ENCODE measurements around the gene ADARB2.

Gene ADARB2

GRCh38 chr10:1736144-1736971 lies 967 bp downstream of the ADARB2 start:
- no peak for DNase-seq (ENCODE audit: low read depth in 2 of 2)

- DNase-seq (ENCODE audit: low read depth in 2 of 2) = no peak
These were observed 1.8 kb downstream of the ADARB2 start for GRCh38 chr10:1735562-1735961.

DNA sequence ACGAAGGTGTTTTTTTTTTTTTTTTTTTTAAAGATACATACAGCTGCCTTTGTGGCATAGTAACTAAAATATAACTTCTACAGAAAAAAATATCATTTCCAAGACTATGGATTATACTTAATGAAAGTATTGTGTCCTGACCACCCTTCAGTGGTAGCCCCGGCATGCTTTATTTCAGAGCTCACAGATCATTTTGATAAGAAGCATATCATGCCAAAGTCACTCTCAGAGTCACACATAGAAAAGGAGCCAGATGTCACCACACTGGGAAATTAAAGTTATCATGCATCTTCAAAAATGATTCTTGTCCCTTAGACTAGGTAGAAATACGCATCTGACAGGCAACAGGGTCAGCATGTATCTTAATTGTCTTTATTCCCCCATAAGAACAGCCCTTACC lies 3.0 kb downstream of the ADARB2 start:
- no peak for DNase-seq (ENCODE audit: low read depth in 2 of 2)

DNA sequence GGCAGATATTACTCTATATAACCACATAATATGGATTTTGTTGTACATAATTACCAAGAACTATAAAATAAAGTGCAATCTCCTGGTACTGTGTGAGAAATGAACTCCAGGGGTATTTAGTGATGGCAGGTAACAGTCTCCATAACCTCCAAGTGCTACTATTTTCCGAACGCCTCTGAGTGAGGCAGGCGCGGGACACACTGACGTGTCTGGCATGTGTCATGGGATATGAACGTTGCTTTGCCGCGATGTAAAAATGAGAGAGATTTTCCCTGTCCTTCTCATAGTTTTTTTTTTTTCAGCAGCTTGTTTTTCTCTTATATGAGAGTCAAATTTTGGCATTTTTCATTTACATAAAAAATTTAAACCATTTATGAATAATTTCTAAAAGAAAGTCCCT lies 3.6 kb downstream of the ADARB2 start:
- no peak for DNase-seq (ENCODE audit: low read depth in 2 of 2)

- DNase-seq (ENCODE audit: low read depth in 2 of 2) = no peak
These were observed 4.7 kb downstream of the ADARB2 start for GRCh38 chr10:1732564-1732996.

DNA sequence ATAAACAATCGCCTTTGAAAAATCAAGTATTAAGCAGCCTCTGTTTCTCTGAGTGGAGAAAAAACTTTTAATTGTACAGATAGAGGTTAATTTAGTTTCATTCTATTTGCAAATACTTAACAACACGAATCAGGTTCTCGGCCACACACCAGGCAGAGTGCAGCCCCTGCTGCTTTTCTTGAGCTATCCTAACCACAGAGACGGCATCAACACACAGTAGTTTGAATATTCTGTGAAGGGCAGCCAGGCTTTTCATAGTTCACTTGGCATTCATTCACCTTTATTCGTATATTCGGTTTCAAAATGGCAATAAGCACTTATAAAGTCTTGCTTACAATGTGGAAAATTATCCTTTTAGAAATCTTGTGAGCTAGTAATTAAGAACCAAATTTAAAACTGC lies 5.7 kb downstream of the ADARB2 start:
- DNase-seq (ENCODE audit: low read depth in 2 of 2) = no peak

GRCh38 chr10:1729751-1730150 lies 7.6 kb downstream of the ADARB2 start:
- no peak for DNase-seq (ENCODE audit: low read depth in 2 of 2)

- DNase-seq (ENCODE audit: low read depth in 2 of 2) = no peak
These were observed 10.5 kb downstream of the ADARB2 start for GRCh38 chr10:1726861-1727260.

- no peak for DNase-seq (ENCODE audit: low read depth in 2 of 2)
These were observed 12.3 kb downstream of the ADARB2 start for GRCh38 chr10:1724921-1725488.

- no peak for DNase-seq (ENCODE audit: low read depth in 2 of 2)
These were observed 20.5 kb downstream of the ADARB2 start for GRCh38 chr10:1716839-1717238.

DNA sequence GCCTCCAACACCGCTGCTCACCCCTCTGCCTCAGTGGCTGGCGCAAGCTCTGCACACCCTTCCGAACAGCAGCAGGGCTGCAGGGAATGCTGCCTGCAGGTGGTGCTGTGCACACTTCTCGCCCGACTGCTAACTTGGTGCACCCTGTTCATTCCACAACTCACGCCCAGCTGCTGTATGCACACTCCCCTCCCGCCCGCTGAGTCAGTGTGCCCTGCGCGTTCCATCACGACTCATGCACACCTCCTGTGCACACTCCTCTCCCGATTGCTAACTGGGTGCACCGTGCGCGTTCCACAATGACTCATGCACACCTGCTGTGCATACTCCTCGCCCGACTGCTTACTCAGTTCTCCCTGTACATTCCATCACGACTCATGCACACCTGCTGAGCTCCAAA lies 21.5 kb downstream of the ADARB2 start:
- DNase-seq (ENCODE audit: low read depth in 2 of 2) = no peak

DNA sequence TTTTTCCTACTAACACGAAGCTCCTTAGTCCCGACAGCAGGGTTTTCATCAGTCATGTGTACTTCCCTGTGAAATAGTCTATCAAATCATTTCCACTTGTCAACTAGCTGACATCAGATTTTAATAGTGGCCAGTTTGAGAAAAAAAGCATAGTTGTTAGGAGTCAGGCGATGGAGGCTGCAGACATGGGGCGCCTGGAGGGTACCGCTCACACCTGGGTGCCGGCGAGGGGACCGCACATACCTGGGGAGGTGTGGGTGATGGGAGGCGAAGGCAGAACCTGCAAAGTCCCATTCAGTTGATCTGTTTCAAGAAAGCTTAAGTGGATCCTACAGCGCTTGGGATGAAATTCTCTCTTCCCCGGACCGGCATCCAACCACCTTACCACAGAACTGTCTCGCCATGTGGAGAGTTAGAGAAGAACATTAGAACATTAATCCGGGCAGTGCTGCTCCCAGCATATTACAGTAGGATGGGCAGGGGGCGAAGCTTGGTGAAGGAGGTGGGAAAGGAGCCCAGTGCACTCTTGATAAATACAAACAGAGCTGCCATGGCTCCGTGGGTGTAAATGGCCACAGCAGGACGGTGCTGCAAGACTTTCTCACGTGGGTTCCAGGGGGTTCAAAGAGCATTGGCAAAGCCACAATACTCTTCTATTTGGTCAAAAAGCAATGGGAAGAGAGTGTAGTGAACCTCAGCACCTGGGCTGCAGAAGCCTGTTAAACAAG lies 24.2 kb downstream of the ADARB2 start:
- no peak for DNase-seq (ENCODE audit: low read depth in 2 of 2)

- DNase-seq (ENCODE audit: low read depth in 2 of 2) = no peak
These were observed 25.0 kb downstream of the ADARB2 start for GRCh38 chr10:1712314-1712713.

DNA sequence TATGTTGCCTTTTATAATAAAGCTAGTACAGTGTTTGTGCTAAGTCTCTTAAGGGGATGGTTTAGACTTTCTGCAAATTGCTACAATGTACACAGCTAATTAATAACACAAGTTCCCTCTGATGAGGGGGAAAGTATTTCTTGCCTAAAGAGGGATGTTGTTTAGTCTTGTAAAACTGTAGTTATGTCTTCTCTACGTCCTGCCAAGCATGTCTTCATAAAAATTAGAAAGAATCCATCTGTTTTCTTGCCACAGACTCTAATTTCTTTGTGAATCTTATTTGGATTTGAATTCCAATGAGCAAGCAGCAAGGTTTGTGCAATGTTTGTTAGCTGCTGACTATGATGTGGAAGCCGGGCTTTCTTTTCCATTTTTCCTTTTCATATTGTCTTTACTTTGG lies 28.2 kb downstream of the ADARB2 start:
- DNase-seq (ENCODE audit: low read depth in 2 of 2) = no peak

GRCh38 chr10:1708746-1709145 lies 28.6 kb downstream of the ADARB2 start:
- DNase-seq (ENCODE audit: low read depth in 2 of 2) = no peak

DNA sequence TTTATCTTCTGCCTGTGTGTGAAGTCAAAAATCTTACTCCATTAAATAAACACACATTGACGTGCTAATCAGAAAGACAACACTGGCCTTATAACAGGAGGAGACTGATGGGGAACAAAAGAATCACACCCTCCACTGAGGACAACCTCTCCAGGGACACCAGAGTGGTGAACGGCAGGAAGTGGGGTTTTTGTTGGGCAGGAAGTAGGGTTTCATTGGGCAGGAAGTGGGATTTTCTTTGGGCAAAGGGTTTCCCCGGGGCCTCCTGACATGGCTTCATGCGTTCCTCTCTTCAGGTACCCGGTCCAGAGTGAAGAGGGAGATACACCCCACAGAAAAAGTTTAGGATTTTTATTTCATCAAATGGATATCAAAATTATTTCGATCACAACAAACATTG lies 30.6 kb downstream of the ADARB2 start:
- DNase-seq (ENCODE audit: low read depth in 2 of 2) = no peak

DNA sequence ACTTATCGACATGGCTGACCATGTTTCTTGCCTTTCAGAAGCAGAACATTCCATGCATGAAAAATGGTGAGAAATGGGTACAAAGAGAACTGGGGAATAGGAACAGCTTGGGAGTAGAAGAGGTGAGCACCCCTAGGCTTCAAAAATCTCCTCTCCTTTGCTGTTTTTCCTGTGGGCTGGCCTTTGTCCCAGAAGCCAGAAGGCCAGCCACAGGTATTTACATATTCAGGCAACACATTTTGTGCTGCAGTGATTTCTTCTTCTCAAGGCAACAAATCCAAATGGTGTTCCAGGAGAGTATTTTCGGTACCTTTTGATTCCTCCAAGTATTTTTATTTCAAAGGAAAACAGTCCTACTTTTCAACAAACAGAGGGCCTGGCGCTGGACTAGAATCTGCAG lies 31.1 kb downstream of the ADARB2 start:
- no peak for DNase-seq (ENCODE audit: low read depth in 2 of 2)

GRCh38 chr10:1698185-1698584 lies 39.1 kb downstream of the ADARB2 start:
- DNase-seq (ENCODE audit: low read depth in 2 of 2) = no peak

DNA sequence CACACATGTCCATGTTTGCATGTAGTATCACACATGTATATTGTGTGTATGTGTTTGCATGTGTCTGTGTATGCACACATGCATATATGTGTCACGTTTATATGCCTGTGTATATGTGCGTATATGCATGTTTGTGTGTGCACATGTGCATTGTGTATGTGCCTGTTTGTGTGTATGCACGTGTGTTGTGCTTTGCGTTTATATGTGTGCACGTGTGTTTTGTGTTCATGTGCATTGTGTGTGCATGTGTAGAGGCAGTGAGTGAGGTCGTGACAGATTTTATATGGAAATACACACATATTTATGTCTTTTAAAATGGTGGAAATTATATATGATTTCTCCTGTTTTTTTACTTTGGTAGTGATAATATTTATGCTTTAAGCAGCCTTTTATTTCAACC lies 41.2 kb downstream of the ADARB2 start:
- DNase-seq (ENCODE audit: low read depth in 2 of 2) = no peak

DNA sequence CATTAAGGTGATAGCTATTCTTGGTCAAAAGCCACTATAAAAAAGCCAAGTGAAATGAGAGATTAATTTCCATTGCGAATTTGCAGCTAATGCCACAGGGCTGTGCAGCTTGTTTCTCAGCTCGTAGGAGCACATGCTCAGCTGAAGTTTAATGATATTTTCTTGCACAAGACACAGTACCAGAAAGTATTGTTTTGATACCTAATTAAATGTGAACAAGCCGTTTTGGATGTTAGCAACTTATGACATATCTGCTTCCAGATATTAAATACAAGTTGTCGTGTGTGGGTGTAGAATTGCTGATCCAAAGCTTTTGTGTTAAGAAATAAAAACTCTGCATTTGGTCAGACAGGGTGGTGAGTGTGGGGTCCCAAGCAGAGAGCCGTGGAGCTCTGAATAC lies 47.2 kb downstream of the ADARB2 start:
- no peak for DNase-seq (ENCODE audit: low read depth in 2 of 2)

DNA sequence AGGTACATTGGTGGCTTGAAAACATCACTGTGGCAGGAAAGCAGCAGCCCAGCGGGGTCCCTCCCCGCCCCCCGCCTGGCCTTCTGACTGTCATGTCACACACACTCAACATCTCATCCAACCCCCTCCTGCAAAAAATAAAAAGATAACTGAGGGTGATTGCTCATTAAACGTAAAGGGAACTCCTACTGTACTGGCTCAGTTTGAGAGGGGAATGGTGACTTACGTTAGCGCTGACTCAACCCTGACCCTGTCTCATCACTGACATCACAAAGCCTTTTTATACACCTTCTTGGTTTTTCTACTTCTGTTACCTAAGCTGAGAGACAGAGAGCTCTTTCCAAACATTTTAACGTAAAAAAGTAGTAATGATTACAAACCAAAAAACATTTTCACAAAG lies 48.8 kb downstream of the ADARB2 start:
- DNase-seq (ENCODE audit: low read depth in 2 of 2) = no peak

DNA sequence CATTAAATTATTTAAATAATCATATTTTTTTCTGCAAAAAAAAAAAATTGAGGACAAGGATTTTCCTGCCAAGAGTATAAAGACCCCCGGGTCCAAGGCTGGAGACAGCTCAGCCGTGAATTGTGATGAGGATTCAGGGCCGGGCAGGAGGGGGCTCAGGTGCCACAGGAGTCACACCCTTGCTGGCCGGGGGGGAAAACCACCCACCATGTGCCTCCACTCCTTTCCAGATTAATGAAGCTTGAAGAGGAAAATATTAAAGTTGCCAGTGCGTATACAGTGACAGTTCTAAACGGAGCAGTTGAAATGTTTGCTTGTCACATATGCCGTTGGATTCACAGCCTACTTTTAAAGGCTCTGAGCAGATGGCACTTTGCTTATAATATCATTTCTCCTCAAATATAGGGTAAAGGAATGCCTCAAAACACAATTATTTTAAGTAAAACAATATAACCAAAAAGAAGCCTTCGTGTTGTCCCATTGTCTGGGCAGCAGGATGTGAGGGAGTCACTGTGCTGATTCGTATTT lies 49.6 kb downstream of the ADARB2 start:
- no peak for DNase-seq (ENCODE audit: low read depth in 2 of 2)

- DNase-seq (ENCODE audit: low read depth in 2 of 2) = no peak
These were observed 50.1 kb downstream of the ADARB2 start for GRCh38 chr10:1687190-1687589.
